ENCODE results near the gene MICALL2. TPM values are rescaled to one million over a fixed set of nuclear protein-coding genes. Genes with fewer than 3 reads are reported as not detected.
"Not testable (repeated sequence)": the region's sequence is repeated elsewhere in the genome, so short reads cannot be mapped to it uniquely, and the experiment has no call there.

MICALL2 gene
- total and polyA plus RNA-seq, 4 donors = 2.9 to 16.3 (median 7.6) TPM

- WGBS = 88% methylated on average over 17 of the region's 17 CpGs
- peaks cover 0 to 3% (median 0%) of the 10 kb centered on the region in 4 donors for H3K4me1 ChIP-seq (ENCODE audit: control insufficient read depth in 4 of 4, insufficient read depth in 4 of 4, low read length in 3 of 4)
- H3K27ac ChIP-seq (ENCODE audit: low read depth in 1 of 2, low read length in 2 of 2) = no peak overlapping the region
- H3K4me3 ChIP-seq (ENCODE audit: low read depth in 1 of 3, low read length in 3 of 3) = no peak overlapping the region
- H3K9me3 ChIP-seq (ENCODE audit: control insufficient read depth in 4 of 4, low read length in 3 of 4) = no peaks in the 10 kb centered on the region
- no peaks in the 10 kb centered on the region for H3K27me3 ChIP-seq (ENCODE audit: control insufficient read depth in 4 of 4, insufficient read depth in 4 of 4, low read length in 3 of 4)
- DNase-seq (ENCODE audit: low spot score) = no peak
- no peak for TF ChIP-seq SP1 (IDR thresholded peaks at IDR 0.05)
- TF ChIP-seq EGR1 (IDR thresholded peaks at IDR 0.05; ENCODE audit: low read depth in 2 of 2) = no peak
- TF ChIP-seq HNF4A (conservative IDR thresholded peaks at IDR 0.05) = no peak
- TF ChIP-seq FOXA2 (IDR thresholded peaks at IDR 0.05) = no peak
- TF ChIP-seq GABPA (IDR thresholded peaks at IDR 0.05 in 1 of 2, conservative IDR thresholded peaks at IDR 0.05 in 1 of 2) = no peak
- TF ChIP-seq, protein P1, sequence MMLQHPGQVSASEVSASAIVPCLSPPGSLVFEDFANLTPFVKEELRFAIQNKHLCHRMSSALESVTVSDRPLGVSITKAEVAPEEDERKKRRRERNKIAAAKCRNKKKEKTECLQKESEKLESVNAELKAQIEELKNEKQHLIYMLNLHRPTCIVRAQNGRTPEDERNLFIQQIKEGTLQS (IDR thresholded peaks at IDR 0.05) = no peak
- TF ChIP-seq RXRA (IDR thresholded peaks at IDR 0.05) = no peak
- no peak overlapping the region for H3K9ac ChIP-seq (ENCODE audit: low read depth in 1 of 2, low read length in 2 of 2)
- H3K36me3 ChIP-seq (ENCODE audit: control insufficient read depth in 4 of 4, insufficient read depth in 3 of 4, low read depth in 1 of 4, low read length in 3 of 4) = peaks cover 0 to 4% (median 0%) of the 10 kb centered on the region in 4 donors
Observed at GRCh38 chr7:1446620-1447032, 12.6 kb downstream of the MICALL2 start.

GRCh38 chr7:1446026-1446425 lies 13.2 kb downstream of the MICALL2 start:
- H3K27ac ChIP-seq (ENCODE audit: low read depth in 1 of 2, low read length in 2 of 2); H3K9ac ChIP-seq (ENCODE audit: low read depth in 1 of 2, low read length in 2 of 2); H3K4me3 ChIP-seq (ENCODE audit: low read depth in 1 of 3, low read length in 3 of 3); DNase-seq (ENCODE audit: low spot score); H3K4me1 ChIP-seq (ENCODE audit: control insufficient read depth in 4 of 4, insufficient read depth in 4 of 4, low read length in 3 of 4); H3K27me3 ChIP-seq (ENCODE audit: control insufficient read depth in 4 of 4, insufficient read depth in 4 of 4, low read length in 3 of 4); H3K36me3 ChIP-seq (ENCODE audit: control insufficient read depth in 4 of 4, insufficient read depth in 3 of 4, low read depth in 1 of 4, low read length in 3 of 4); H3K9me3 ChIP-seq (ENCODE audit: control insufficient read depth in 4 of 4, low read length in 3 of 4): not testable (repeated sequence)
- WGBS = 95% methylated on average over 4 of the region's 5 CpGs

DNA sequence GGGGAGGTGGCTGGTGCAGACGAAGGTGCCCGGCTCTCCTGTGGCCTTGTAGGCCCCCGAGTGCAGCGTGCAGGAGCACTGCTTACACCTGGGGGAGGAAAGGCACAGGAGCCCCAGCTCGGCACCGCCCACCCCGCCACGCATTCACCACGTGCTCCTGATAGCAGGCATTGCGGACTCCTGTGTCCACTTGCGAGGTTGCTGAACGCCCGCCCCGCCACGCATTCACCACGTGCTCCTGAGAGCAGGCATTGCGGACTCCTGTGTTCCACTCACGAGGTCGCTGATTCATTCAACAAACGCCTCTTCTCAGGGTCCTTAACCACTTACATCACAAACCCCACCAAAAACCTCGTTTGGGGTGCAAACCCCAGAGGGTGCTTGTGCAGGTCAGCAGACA lies 13.9 kb downstream of the MICALL2 start:
- no peak for TF ChIP-seq JUND (IDR thresholded peaks at IDR 0.05)
- no peak for TF ChIP-seq CTCF (IDR thresholded peaks at IDR 0.05; ENCODE audit: low read depth, low read length, missing input control)
- no peak for TF ChIP-seq TAF1 (conservative IDR thresholded peaks at IDR 0.05)
- TF ChIP-seq, protein P1 (IDR thresholded peaks at IDR 0.05) = no peak
- TF ChIP-seq EGR1 (IDR thresholded peaks at IDR 0.05; ENCODE audit: low read depth in 2 of 2) = no peak
- TF ChIP-seq FOXA2 (IDR thresholded peaks at IDR 0.05) = no peak
- TF ChIP-seq SP1 (IDR thresholded peaks at IDR 0.05) = no peak
- TF ChIP-seq REST (IDR thresholded peaks at IDR 0.05) = no peak
- no peak for TF ChIP-seq RXRA (IDR thresholded peaks at IDR 0.05)
- no peak for TF ChIP-seq MAX (IDR thresholded peaks at IDR 0.05)
- no peak for TF ChIP-seq HNF4A (conservative IDR thresholded peaks at IDR 0.05)
- TF ChIP-seq RAD21 (IDR thresholded peaks at IDR 0.05) = no peak
- Histone ChIP-seq H3K27me3 (ENCODE audit: control insufficient read depth in 4 of 4, insufficient read depth in 4 of 4, low read length in 3 of 4) (no peaks in the 10 kb centered on the region), H3K9me3 (ENCODE audit: control insufficient read depth in 4 of 4, low read length in 3 of 4) (no peaks in the 10 kb centered on the region), H3K4me3 (ENCODE audit: low read depth in 1 of 3, low read length in 3 of 3) (no peak overlapping the region), H3K27ac (ENCODE audit: low read depth in 1 of 2, low read length in 2 of 2) (no peak overlapping the region), H3K36me3 (ENCODE audit: control insufficient read depth in 4 of 4, insufficient read depth in 3 of 4, low read depth in 1 of 4, low read length in 3 of 4) (peaks cover 0 to 4% (median 0%) of the 10 kb centered on the region in 4 donors), H3K4me1 (ENCODE audit: control insufficient read depth in 4 of 4, insufficient read depth in 4 of 4, low read length in 3 of 4) (peaks cover 0 to 3% (median 0%) of the 10 kb centered on the region in 4 donors), H3K9ac (ENCODE audit: low read depth in 1 of 2, low read length in 2 of 2) (no peak overlapping the region)
- WGBS = 96% methylated on average over 21 of the region's 21 CpGs
- no peak for DNase-seq (ENCODE audit: low spot score)

All from liver (tissue), 9 donors.